22Rv1 (cell line): ENCODE results near the gene LRRC25.
A peak's percentile ranks its signal among the peaks of the same experiment; 100 is the strongest.

Experiments used
- H3K27ac ChIP-seq: fragments of 450-650 bp; 2 replicates; pipeline ENCODE4 v1.5.1; 2017
- CTCF ChIP-seq: fragments of 450-650 bp; IDR thresholded peaks from 2 replicates; pipeline ENCODE4 v1.5.1; 2017; ENCODE audit warnings: mild to moderate bottlenecking
- ZFX ChIP-seq: fragments of 450-650 bp; IDR thresholded peaks from 2 replicates; pipeline ENCODE4 v1.6.1; 2017; ENCODE audit warnings: antibody characterized with exemption, borderline replicate concordance

Gene LRRC25

GRCh38 chr19:18443406-18443805, 46.0 kb upstream of the LRRC25 start:
- H3K27ac ChIP-seq: no peak overlapping the region
- no peak for TF ChIP-seq ZFX
- TF ChIP-seq CTCF: no peak

GRCh38 chr19:18442941-18443340, 45.5 kb upstream of the LRRC25 start:
- TF ChIP-seq ZFX (no peak), CTCF (no peak)
- no peak overlapping the region for H3K27ac ChIP-seq

- H3K27ac ChIP-seq: no peak overlapping the region
- TF ChIP-seq ZFX (no peak), CTCF (no peak)
Observed at GRCh38 chr19:18441804-18442788, 44.7 kb upstream of the LRRC25 start.

- H3K27ac ChIP-seq: no peak overlapping the region
- TF ChIP-seq ZFX (no peak), CTCF (no peak)
Observed at GRCh38 chr19:18440936-18441803, 43.7 kb upstream of the LRRC25 start.

GRCh38 chr19:18440415-18440877, 43.0 kb upstream of the LRRC25 start:
- no peak overlapping the region for H3K27ac ChIP-seq

GRCh38 chr19:18439910-18440237, 42.5 kb upstream of the LRRC25 start:
- no peak for TF ChIP-seq CTCF
- no peak for TF ChIP-seq ZFX
- H3K27ac ChIP-seq: peak overlapping the region; percentile 93; the same call in 1 of the 2 replicates

More at GRCh38 chr19:18440415-18440877, 43.0 kb upstream of the LRRC25 start:
- no peak for TF ChIP-seq ZFX
- TF ChIP-seq CTCF: peak; percentile 20; the same call in 1 of the 2 replicates
